HPDE6-E6E7 (cell line): ENCODE results near the gene HIPK2.

Experiments used
- DNase-seq: peaks from one replicate; pipeline ENCODE4 v3.0.0; 2011; ENCODE audit warnings: missing footprints; ENCODE audit errors: extremely low spot score

Gene HIPK2

GRCh38 chr7:139783647-139784385 lies 6.0 kb upstream of the HIPK2 start:
- DNase-seq, result no peak

GRCh38 chr7:139782932-139783331 lies 5.1 kb upstream of the HIPK2 start:
- DNase-seq, result no peak

GRCh38 chr7:139777133-139777891 lies 486 bp downstream of the HIPK2 start:
- no peak for DNase-seq

DNA sequence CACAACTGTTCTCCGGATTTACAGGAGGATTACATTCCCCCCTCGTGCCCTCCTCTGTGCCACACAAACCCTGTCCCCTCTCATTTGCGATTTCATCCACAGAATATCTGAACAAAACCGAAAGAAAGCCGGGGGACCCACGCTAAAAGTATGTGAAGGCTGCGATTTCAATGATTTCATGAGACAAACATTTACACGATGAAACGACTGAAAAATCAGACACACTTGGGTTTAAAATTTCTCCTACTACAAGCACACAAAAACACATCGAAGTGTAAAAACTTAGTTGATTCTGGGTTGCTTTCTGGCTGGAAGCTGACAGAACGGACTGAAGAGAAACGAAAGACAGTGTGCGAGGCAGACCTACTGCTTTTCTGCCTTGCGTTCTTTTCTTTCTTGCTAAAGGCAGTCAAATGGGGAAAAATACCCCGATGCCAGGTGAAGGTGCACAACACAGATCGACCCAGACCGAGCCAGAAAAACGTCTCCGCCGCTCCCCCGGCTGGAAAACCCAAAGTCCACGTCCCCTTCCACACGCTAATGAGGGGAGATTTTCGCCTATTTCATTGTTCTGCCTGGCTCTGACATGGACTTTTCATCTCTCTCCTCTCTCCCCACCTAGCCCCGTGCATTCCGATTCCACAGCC lies 1.2 kb downstream of the HIPK2 start:
- DNase-seq, result no peak

DNA sequence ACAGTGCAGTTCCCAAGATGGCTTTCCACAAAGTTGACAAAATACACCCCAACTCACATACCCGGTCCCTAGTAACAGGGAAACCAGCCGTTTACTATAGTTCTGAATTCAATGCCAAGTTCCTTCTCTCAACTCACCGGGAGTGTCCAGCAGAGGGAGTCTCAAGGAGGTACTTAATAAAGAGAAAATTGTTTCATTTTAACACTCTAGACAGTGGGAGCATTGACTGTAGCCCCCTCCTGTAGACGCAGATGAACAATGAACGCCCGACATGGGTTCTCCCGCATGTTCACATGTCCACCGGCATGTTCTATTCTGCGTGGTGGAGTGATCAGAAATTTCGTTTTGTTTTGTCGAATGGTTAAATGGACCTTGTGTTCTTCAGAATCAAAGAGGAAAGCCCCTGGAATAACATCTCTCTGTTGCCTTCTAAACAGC lies 1.9 kb downstream of the HIPK2 start:
- peak; percentile 49 for DNase-seq

- no peak for DNase-seq
These were observed 3.4 kb downstream of the HIPK2 start for GRCh38 chr7:139774376-139774775.

DNA sequence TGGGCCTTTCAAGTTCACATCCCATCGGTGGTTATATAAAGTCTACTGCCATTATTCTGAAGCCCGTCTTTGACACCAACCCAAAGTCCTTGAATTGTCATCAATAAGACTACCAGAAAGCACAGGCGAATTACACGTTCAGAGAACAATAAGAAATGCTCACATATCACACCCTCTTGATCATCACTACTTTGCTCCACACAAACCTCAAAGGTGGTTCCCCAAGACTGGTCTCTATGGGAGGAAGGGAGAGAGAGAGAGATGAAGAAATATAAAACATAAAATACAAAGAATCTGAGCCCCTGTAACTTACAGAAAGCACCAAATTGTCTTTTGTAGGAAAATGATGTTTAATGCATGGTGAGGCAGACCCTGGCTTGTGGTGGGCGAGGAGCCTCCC lies 4.4 kb downstream of the HIPK2 start:
- DNase-seq, result no peak

DNA sequence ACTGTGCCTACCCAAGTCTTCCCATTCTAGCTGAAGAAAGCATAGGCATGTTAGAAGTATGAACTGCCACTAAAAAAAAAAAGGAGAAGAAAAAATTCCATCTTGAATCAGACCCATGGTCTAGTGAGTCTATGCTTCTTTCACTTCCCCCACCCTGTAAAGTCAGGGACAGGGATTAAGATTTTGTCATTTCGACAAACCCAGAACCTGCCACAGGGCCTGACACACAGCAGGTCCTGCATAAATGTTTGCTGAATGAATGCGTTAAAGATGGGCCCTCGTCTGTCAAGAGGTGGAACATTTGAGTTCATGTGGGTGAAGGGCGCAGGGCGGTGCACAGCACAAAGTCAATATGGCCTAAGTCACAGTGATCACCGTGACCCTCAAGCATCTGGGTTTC lies 4.9 kb downstream of the HIPK2 start:
- DNase-seq, result no peak

GRCh38 chr7:139772115-139772514 lies 5.7 kb downstream of the HIPK2 start:
- no peak for DNase-seq

- peak; percentile 73 for DNase-seq
These were observed 6.5 kb downstream of the HIPK2 start for GRCh38 chr7:139771001-139771956.

GRCh38 chr7:139769761-139770160 lies 8.0 kb downstream of the HIPK2 start:
- no peak for DNase-seq

DNA sequence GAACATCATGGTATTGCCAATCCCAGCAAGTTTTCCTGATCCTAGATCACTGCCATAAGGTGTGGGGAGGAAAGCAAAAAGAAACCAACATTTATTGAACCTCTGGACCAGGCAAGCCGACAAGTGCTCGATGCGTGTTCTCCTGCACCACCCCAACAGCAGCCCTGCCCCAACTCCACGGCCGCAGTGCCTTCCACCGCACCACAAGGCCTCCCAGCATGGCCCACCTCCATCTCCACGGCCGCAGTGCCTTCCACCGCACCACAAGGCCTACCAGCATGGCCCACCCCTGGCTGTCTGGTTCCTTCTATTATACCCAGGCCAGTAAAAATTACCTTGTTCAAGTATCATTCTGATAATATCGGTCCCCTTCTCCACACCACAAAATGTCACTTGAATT lies 8.7 kb downstream of the HIPK2 start:
- no peak for DNase-seq

- DNase-seq, result no peak
These were observed 9.5 kb downstream of the HIPK2 start for GRCh38 chr7:139768249-139768824.

DNA sequence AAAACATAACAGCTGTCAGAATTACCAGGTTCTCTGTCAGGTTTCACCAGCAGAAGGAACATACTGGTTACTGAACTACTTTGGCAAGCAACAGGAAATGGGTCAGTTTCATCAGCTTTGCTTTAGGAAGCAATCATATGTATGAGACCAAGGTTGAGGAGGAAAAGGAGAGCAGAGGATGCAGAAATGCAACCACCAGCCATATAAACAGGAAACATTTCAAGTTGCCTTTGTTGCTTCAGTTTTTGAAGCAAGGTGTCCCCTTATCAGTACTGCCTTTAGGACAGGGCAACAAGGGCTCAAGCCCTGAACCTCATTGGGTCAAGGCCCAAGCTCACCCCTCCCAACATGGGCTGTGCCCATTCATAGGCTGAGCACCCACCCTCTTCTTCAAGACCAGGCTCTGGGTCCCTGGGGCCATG lies 10.2 kb downstream of the HIPK2 start:
- no peak for DNase-seq

DNA sequence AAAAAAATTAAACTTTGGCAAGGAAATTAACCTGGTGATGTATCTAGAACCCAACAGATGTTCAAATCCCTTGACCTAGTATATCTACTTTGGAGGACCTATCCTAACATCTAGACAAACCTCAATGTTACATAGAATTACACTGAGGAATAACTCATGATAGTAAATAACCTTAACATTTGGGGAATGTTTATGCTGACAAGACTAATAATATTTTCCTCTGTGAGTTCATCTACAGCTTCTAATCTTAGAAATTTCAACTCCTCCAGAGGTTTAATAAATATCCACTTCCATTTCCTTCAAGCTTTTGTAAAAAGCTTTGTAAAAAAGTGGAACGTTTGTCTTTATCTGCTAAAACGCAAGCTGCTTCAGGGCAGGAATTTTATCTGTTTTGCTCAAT lies 12.7 kb downstream of the HIPK2 start:
- DNase-seq, result no peak

GRCh38 chr7:139763330-139763729 lies 14.5 kb downstream of the HIPK2 start:
- no peak for DNase-seq

- no peak for DNase-seq
These were observed 14.9 kb downstream of the HIPK2 start for GRCh38 chr7:139762886-139763285.

DNA sequence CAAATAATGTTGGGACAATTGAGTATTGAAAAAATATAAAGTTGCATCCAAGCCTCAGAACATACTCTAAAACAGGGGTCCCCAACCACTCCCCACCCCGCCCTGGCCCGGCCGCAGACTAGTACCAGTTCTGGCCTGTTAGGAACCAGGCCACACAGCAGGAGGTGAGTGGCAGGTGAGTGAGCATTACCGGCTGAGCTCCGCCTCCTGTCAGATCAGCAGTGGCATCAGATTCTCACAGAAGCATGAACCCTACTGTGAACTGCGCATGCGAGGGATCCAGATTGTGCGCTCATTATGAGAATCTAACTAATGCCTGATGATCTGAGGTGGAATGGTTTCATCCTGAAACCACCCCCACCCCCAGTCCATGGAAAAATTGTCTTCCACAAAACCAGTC lies 19.4 kb downstream of the HIPK2 start:
- DNase-seq, result no peak

GRCh38 chr7:139757968-139758367 lies 19.8 kb downstream of the HIPK2 start:
- no peak for DNase-seq

DNA sequence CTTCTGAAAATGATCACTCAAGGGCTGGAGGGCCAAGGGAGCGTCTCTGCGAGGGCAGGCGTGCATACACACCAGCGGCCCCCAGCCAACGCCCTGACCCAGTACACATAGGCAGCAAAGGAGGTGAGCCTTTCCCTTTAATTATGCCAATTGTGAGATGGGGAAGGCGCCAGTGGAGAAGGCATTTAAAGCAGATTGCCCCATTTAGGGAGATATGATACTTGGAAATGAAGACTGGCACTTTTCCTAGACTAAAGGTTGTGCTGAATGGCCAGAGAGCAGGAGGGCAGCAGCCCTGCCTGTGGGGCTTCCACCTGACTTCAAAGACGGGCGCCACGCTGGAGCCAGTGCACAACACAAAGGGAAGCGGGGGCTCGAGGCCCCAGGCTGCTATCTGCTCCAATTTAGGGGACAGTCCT lies 24.1 kb downstream of the HIPK2 start:
- DNase-seq, result no peak

GRCh38 chr7:139753081-139753692 lies 24.6 kb downstream of the HIPK2 start:
- no peak for DNase-seq
